ENCODE results near the gene ATP8A2.
"Not testable (repeated sequence)": the region's sequence is repeated elsewhere in the genome, so short reads cannot be mapped to it uniquely, and the experiment has no call there.

The ATP8A2 gene

GRCh38 chr13:25770601-25771000 is 398.8 kb downstream of the ATP8A2 start:
- H3K4me3 ChIP-seq (ENCODE audit: low read depth, low read length): no peak overlapping the region
- no peak for DNase-seq (ENCODE audit: low read depth)
- no peak for TF ChIP-seq MAX (IDR thresholded peaks at IDR 0.05; ENCODE audit: low read depth, low read length)
- TF ChIP-seq POLR2A (IDR thresholded peaks at IDR 0.05; ENCODE audit: extremely low read depth, insufficient read length): no peak
- no peak for TF ChIP-seq CTCF (IDR thresholded peaks at IDR 0.05; ENCODE audit: low read depth, low read length)
- no peak for TF ChIP-seq MYC (IDR thresholded peaks at IDR 0.05; ENCODE audit: low read depth, low read length)

- TF ChIP-seq POLR2A (IDR thresholded peaks at IDR 0.05; ENCODE audit: extremely low read depth, insufficient read length): no peak
- TF ChIP-seq MAX (IDR thresholded peaks at IDR 0.05; ENCODE audit: low read depth, low read length): no peak
- TF ChIP-seq CTCF (IDR thresholded peaks at IDR 0.05; ENCODE audit: low read depth, low read length): no peak
- no peak for TF ChIP-seq MYC (IDR thresholded peaks at IDR 0.05; ENCODE audit: low read depth, low read length)
- no peak for DNase-seq (ENCODE audit: low read depth)
- no peak overlapping the region for H3K4me3 ChIP-seq (ENCODE audit: low read depth, low read length)
These were observed 399.4 kb downstream of the ATP8A2 start for GRCh38 chr13:25771202-25771601.

- no peak overlapping the region for H3K4me3 ChIP-seq (ENCODE audit: low read depth, low read length)
- no peak for DNase-seq (ENCODE audit: low read depth)
- no peak for TF ChIP-seq MYC (IDR thresholded peaks at IDR 0.05; ENCODE audit: low read depth, low read length)
- TF ChIP-seq MAX (IDR thresholded peaks at IDR 0.05; ENCODE audit: low read depth, low read length): no peak
- TF ChIP-seq POLR2A (IDR thresholded peaks at IDR 0.05; ENCODE audit: extremely low read depth, insufficient read length): no peak
- no peak for TF ChIP-seq CTCF (IDR thresholded peaks at IDR 0.05; ENCODE audit: low read depth, low read length)
These were observed 400.1 kb downstream of the ATP8A2 start for GRCh38 chr13:25771641-25772478.

GRCh38 chr13:25772534-25772933 is 400.8 kb downstream of the ATP8A2 start:
- not testable (repeated sequence) for H3K4me3 ChIP-seq (ENCODE audit: low read depth, low read length); DNase-seq (ENCODE audit: low read depth)

- DNase-seq (ENCODE audit: low read depth); H3K4me3 ChIP-seq (ENCODE audit: low read depth, low read length): not testable (repeated sequence)
These were observed 402.3 kb downstream of the ATP8A2 start for GRCh38 chr13:25774056-25774455.

GRCh38 chr13:25775275-25775674 is 403.5 kb downstream of the ATP8A2 start:
- H3K4me3 ChIP-seq (ENCODE audit: low read depth, low read length): no peak overlapping the region
- TF ChIP-seq POLR2A (IDR thresholded peaks at IDR 0.05; ENCODE audit: extremely low read depth, insufficient read length) (no peak), MAX (IDR thresholded peaks at IDR 0.05; ENCODE audit: low read depth, low read length) (no peak), MYC (IDR thresholded peaks at IDR 0.05; ENCODE audit: low read depth, low read length) (no peak), CTCF (IDR thresholded peaks at IDR 0.05; ENCODE audit: low read depth, low read length) (no peak)
- DNase-seq (ENCODE audit: low read depth): no peak

GRCh38 chr13:25775986-25776385 is 404.2 kb downstream of the ATP8A2 start:
- TF ChIP-seq MAX (IDR thresholded peaks at IDR 0.05; ENCODE audit: low read depth, low read length) (no peak), POLR2A (IDR thresholded peaks at IDR 0.05; ENCODE audit: extremely low read depth, insufficient read length) (no peak), MYC (IDR thresholded peaks at IDR 0.05; ENCODE audit: low read depth, low read length) (no peak), CTCF (IDR thresholded peaks at IDR 0.05; ENCODE audit: low read depth, low read length) (no peak)
- H3K4me3 ChIP-seq (ENCODE audit: low read depth, low read length): no peak overlapping the region
- DNase-seq (ENCODE audit: low read depth): no peak

All from NB4 (cell line).